ENCODE results near the gene TEPSIN.
A peak's percentile ranks its signal among the peaks of the same experiment; 100 is the strongest.

TEPSIN gene

GRCh38 chr17:81238815-81239713, at the start of gene TEPSIN, which contains the start of gene NDUFAF8:
TEPSIN (minus strand) TSS chr17:81239055; CDS start chr17:81239033, 22 bp downstream.
NDUFAF8 (plus strand) TSS chr17:81239318; CDS start chr17:81239364, 46 bp downstream.
- peak; percentile 72 to 99 (median 97) for DNase-seq

- no peak for DNase-seq
These were observed 49.0 kb upstream of the TEPSIN start for GRCh38 chr17:81287741-81288430.

GRCh38 chr17:81287152-81287551, 48.3 kb upstream of the TEPSIN start:
- no peak for DNase-seq

- DNase-seq, result no peak
These were observed 47.8 kb upstream of the TEPSIN start for GRCh38 chr17:81286491-81287145.

GRCh38 chr17:81285894-81286293, 47.0 kb upstream of the TEPSIN start:
- DNase-seq, result no peak

GRCh38 chr17:81285179-81285878, 46.5 kb upstream of the TEPSIN start:
- DNase-seq, result peak in 33 of 56 donors; percentile 14 to 58 (median 30)

- no peak for DNase-seq
These were observed 44.0 kb upstream of the TEPSIN start for GRCh38 chr17:81282876-81283275.

- DNase-seq, result no peak
These were observed 43.3 kb upstream of the TEPSIN start for GRCh38 chr17:81282141-81282540.

- no peak for DNase-seq
These were observed 41.7 kb upstream of the TEPSIN start for GRCh38 chr17:81280571-81280970.

- no peak for DNase-seq
These were observed 40.7 kb upstream of the TEPSIN start for GRCh38 chr17:81279278-81280275.

- DNase-seq, result no peak
These were observed 40.0 kb upstream of the TEPSIN start for GRCh38 chr17:81278831-81279230.

GRCh38 chr17:81277946-81278693, 39.3 kb upstream of the TEPSIN start:
- DNase-seq, result no peak

- DNase-seq, result peak in 17 of 56 donors; percentile 4 to 57 (median 19)
These were observed 38.6 kb upstream of the TEPSIN start for GRCh38 chr17:81277421-81277820.

- no peak for DNase-seq
These were observed 37.9 kb upstream of the TEPSIN start for GRCh38 chr17:81276781-81277180.

GRCh38 chr17:81274471-81274855, 35.6 kb upstream of the TEPSIN start:
- no peak for DNase-seq

- no peak for DNase-seq
These were observed 35.0 kb upstream of the TEPSIN start for GRCh38 chr17:81273698-81274470.

GRCh38 chr17:81272616-81273015, 33.8 kb upstream of the TEPSIN start:
- no peak for DNase-seq

- no peak for DNase-seq
These were observed 32.4 kb upstream of the TEPSIN start for GRCh38 chr17:81271226-81271625.
